ENCODE results near the gene SDK2.

The SDK2 gene

DNA sequence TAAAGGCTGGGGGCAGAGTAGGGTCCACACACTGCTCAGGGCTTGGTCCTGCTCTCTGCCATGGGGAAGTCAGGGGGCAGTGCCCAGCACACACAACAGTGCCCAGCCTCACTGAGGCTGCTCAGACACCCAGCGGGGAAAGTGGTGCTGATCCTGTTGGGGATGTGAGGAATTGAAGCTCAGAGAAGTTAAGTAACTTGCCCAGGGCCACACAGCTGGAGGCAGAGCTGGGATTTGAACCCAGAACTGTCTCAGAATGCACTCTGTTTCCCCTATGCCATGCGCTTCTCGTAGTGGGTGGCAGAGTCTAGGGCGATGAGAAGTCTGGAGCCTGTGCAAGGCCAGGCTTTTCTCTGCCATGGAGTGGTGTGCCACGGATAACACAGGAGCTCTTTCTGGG, 59.3 kb downstream of the SDK2 start:
- no peak for DNase-seq (ENCODE audit: low spot score)
- H3K4me3 ChIP-seq (ENCODE audit: low read length in 2 of 2), result no peak overlapping the region

DNA sequence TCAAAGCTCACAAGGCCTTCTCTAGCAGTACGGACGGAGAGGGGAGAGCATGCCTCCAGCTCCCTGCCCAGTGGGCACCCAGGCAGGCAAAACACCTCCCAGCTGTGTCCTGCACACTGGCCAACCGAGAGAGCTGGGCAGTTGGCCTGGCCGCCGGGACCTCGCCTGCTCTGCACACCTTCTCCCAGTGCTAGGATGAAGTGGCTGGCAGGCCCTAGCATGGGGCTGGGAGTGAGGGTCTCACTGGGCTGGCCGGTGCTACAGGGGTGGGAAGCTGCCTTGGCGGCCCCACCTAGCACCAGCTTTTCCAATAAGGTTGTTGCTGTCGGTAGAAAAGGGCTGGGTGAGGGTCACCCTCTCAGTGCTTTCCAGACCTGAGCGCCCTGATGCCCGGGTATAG, 60.2 kb downstream of the SDK2 start:
- DNase-seq (ENCODE audit: low spot score), result no peak
- H4K91ac ChIP-seq (ENCODE audit: low read depth, low read length, poor library complexity), result no peak overlapping the region
- no peak overlapping the region for H3K4me3 ChIP-seq (ENCODE audit: low read length in 2 of 2)
- peak overlapping the region; percentile 12 for H2BK120ac ChIP-seq (ENCODE audit: low read depth, low read length)
- no peaks in the 10 kb centered on the region for H3K36me3 ChIP-seq (replicated peaks in 1 of 2; ENCODE audit: control insufficient read depth in 2 of 2, insufficient read depth in 2 of 2, low read length in 2 of 2)
- no peak overlapping the region for H2BK15ac ChIP-seq (ENCODE audit: low read length)
- no peak overlapping the region for H3K27ac ChIP-seq (replicated peaks; ENCODE audit: low read length)
- H3K4me2 ChIP-seq (ENCODE audit: insufficient read depth, low read length, poor library complexity, severe bottlenecking), result no peak overlapping the region
- peaks cover 12 to 13% of the 10 kb centered on the region in 2 donors for H3K4me1 ChIP-seq (ENCODE audit: control insufficient read depth in 2 of 2, insufficient read depth in 1 of 2, low read depth in 1 of 2, low read length in 2 of 2)
- no peaks in the 10 kb centered on the region for H3K9me3 ChIP-seq (replicated peaks in 1 of 2; ENCODE audit: control insufficient read depth in 2 of 2, insufficient read depth in 1 of 2, low read depth in 1 of 2, low read length in 2 of 2)
- H3K9ac ChIP-seq (ENCODE audit: low read depth, low read length, poor library complexity), result peak overlapping the region; percentile 50
- H3K23ac ChIP-seq (ENCODE audit: low read depth, low read length, poor library complexity), result peak overlapping the region; percentile 18
- H3K18ac ChIP-seq (ENCODE audit: low read length), result peak overlapping the region; percentile 33
- no peak overlapping the region for H3K14ac ChIP-seq (ENCODE audit: low read length)
- peak overlapping the region; percentile 28 for H3K4ac ChIP-seq (ENCODE audit: low read length)
- WGBS, 2 donors (ENCODE audit: extremely low coverage in 2 of 2, insufficient read length in 2 of 2, insufficient replicate concordance in 1 of 2), result no CpG with 5 or more reads among the region's 11 CpGs
- H4K8ac ChIP-seq (ENCODE audit: low read depth, low read length), result no peak overlapping the region
- H2AFZ ChIP-seq (ENCODE audit: low read length), result no peak overlapping the region
- H2BK12ac ChIP-seq (ENCODE audit: low read length), result no peak overlapping the region
- peak overlapping the region; percentile 40 for H2BK5ac ChIP-seq (ENCODE audit: low read length)
- no peaks in the 10 kb centered on the region for H3K27me3 ChIP-seq (ENCODE audit: control insufficient read depth in 3 of 3, insufficient read depth in 3 of 3, low read depth in 1 of 3, low read length in 3 of 3)
- H2AK5ac ChIP-seq (ENCODE audit: low read depth, low read length), result no peak overlapping the region
- H3K79me1 ChIP-seq (ENCODE audit: low read depth, low read length), result peaks cover 32% of the 10 kb centered on the region

More for the DNA sequence above, 59.3 kb downstream of the SDK2 start:
- H2BK12ac ChIP-seq (ENCODE audit: low read length), result no peak overlapping the region
- H3K4me1 ChIP-seq (ENCODE audit: control insufficient read depth in 2 of 2, insufficient read depth in 1 of 2, low read depth in 1 of 2, low read length in 2 of 2), result peaks cover 13 to 20% of the 10 kb centered on the region in 2 donors
- no peak overlapping the region for H3K27ac ChIP-seq (replicated peaks; ENCODE audit: low read length)
- peaks cover 28% of the 10 kb centered on the region for H3K79me1 ChIP-seq (ENCODE audit: low read depth, low read length)
- H3K27me3 ChIP-seq (ENCODE audit: control insufficient read depth in 3 of 3, insufficient read depth in 3 of 3, low read depth in 1 of 3, low read length in 3 of 3), result no peaks in the 10 kb centered on the region
- no peak overlapping the region for H3K9ac ChIP-seq (ENCODE audit: low read depth, low read length, poor library complexity)
- H3K4ac ChIP-seq (ENCODE audit: low read length), result no peak overlapping the region
- H2AFZ ChIP-seq (ENCODE audit: low read length), result no peak overlapping the region
- H4K91ac ChIP-seq (ENCODE audit: low read depth, low read length, poor library complexity), result no peak overlapping the region
- no CpG with 5 or more reads among the region's 5 CpGs for WGBS, 2 donors (ENCODE audit: extremely low coverage in 2 of 2, insufficient read length in 2 of 2, insufficient replicate concordance in 1 of 2)
- H3K14ac ChIP-seq (ENCODE audit: low read length), result no peak overlapping the region
- H4K8ac ChIP-seq (ENCODE audit: low read depth, low read length), result no peak overlapping the region
- no peak overlapping the region for H2BK5ac ChIP-seq (ENCODE audit: low read length)
- no peak overlapping the region for H2AK5ac ChIP-seq (ENCODE audit: low read depth, low read length)
- H3K36me3 ChIP-seq (replicated peaks in 1 of 2; ENCODE audit: control insufficient read depth in 2 of 2, insufficient read depth in 2 of 2, low read length in 2 of 2), result no peaks in the 10 kb centered on the region
- no peak overlapping the region for H3K18ac ChIP-seq (ENCODE audit: low read length)
- H2BK15ac ChIP-seq (ENCODE audit: low read length), result no peak overlapping the region
- no peak overlapping the region for H3K4me2 ChIP-seq (ENCODE audit: insufficient read depth, low read length, poor library complexity, severe bottlenecking)
- H3K9me3 ChIP-seq (replicated peaks in 1 of 2; ENCODE audit: control insufficient read depth in 2 of 2, insufficient read depth in 1 of 2, low read depth in 1 of 2, low read length in 2 of 2), result no peaks in the 10 kb centered on the region
- H3K23ac ChIP-seq (ENCODE audit: low read depth, low read length, poor library complexity), result no peak overlapping the region
- H2BK120ac ChIP-seq (ENCODE audit: low read depth, low read length), result no peak overlapping the region

DNA sequence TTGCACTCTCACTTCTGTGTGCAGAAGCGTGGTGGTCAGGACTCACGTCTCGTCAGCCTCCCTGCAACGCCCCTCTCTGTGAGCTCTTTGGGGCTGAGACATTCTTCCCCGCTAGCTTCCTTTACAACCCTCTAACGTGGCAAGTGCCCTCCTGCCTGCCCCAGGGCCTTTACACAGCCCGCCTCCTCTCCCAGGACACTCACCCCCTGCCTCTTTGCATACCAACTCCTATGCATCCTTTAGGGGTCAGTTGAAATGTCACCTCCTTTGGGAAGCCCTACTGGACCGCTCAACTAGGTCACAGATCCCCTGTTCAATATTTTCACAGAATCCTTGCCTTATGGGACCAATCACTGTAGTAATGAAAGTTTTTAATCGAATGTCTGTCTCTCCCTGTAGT, 61.4 kb downstream of the SDK2 start:
- H3K36me3 ChIP-seq (replicated peaks in 1 of 2; ENCODE audit: control insufficient read depth in 2 of 2, insufficient read depth in 2 of 2, low read length in 2 of 2), result no peaks in the 10 kb centered on the region
- H3K27me3 ChIP-seq (ENCODE audit: control insufficient read depth in 3 of 3, insufficient read depth in 3 of 3, low read depth in 1 of 3, low read length in 3 of 3), result no peaks in the 10 kb centered on the region
- no peak overlapping the region for H4K8ac ChIP-seq (ENCODE audit: low read depth, low read length)
- peak overlapping the region; percentile 18 for H3K18ac ChIP-seq (ENCODE audit: low read length)
- H3K4ac ChIP-seq (ENCODE audit: low read length), result no peak overlapping the region
- peaks cover 9 to 11% of the 10 kb centered on the region in 2 donors for H3K4me1 ChIP-seq (ENCODE audit: control insufficient read depth in 2 of 2, insufficient read depth in 1 of 2, low read depth in 1 of 2, low read length in 2 of 2)
- no peak overlapping the region for H2BK5ac ChIP-seq (ENCODE audit: low read length)
- no peak overlapping the region for H2AK5ac ChIP-seq (ENCODE audit: low read depth, low read length)
- H2BK120ac ChIP-seq (ENCODE audit: low read depth, low read length), result no peak overlapping the region
- no peak overlapping the region for H3K27ac ChIP-seq (replicated peaks; ENCODE audit: low read length)
- H2BK15ac ChIP-seq (ENCODE audit: low read length), result no peak overlapping the region
- no peak overlapping the region for H3K14ac ChIP-seq (ENCODE audit: low read length)
- no peak overlapping the region for H3K4me3 ChIP-seq (ENCODE audit: low read length in 2 of 2)
- H3K9me3 ChIP-seq (replicated peaks in 1 of 2; ENCODE audit: control insufficient read depth in 2 of 2, insufficient read depth in 1 of 2, low read depth in 1 of 2, low read length in 2 of 2), result no peaks in the 10 kb centered on the region
- H3K79me1 ChIP-seq (ENCODE audit: low read depth, low read length), result peaks cover 30% of the 10 kb centered on the region
- H3K9ac ChIP-seq (ENCODE audit: low read depth, low read length, poor library complexity), result no peak overlapping the region
- DNase-seq (ENCODE audit: low spot score), result no peak
- no CpG with 5 or more reads among the region's 9 CpGs for WGBS, 2 donors (ENCODE audit: extremely low coverage in 2 of 2, insufficient read length in 2 of 2, insufficient replicate concordance in 1 of 2)
- H2AFZ ChIP-seq (ENCODE audit: low read length), result no peak overlapping the region
- no peak overlapping the region for H4K91ac ChIP-seq (ENCODE audit: low read depth, low read length, poor library complexity)
- H3K4me2 ChIP-seq (ENCODE audit: insufficient read depth, low read length, poor library complexity, severe bottlenecking), result no peak overlapping the region
- H2BK12ac ChIP-seq (ENCODE audit: low read length), result no peak overlapping the region
- H3K23ac ChIP-seq (ENCODE audit: low read depth, low read length, poor library complexity), result no peak overlapping the region

DNA sequence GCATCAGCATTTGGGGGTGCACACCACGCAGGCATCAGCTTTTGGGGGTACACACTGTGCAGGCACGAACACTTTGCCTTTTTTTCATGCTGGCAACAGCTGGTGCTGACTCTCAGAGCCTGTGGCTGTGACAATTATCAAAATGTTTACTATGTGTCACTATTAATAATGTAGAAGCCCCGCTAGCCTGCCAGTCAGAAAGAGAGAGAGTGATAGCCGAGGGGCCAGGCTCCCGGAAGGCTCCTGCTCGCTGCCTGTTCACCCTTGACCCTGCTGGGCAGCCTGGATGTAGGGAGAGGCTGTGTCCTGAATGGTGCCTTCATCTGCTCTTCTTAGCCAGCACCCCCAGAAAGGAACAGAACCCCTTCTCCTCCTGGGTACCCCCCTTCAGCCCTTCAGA, 61.9 kb downstream of the SDK2 start:
- H2BK15ac ChIP-seq (ENCODE audit: low read length), result no peak overlapping the region
- H3K4me3 ChIP-seq (ENCODE audit: low read length in 2 of 2), result no peak overlapping the region
- peaks cover 29% of the 10 kb centered on the region for H3K79me1 ChIP-seq (ENCODE audit: low read depth, low read length)
- no peaks in the 10 kb centered on the region for H3K36me3 ChIP-seq (replicated peaks in 1 of 2; ENCODE audit: control insufficient read depth in 2 of 2, insufficient read depth in 2 of 2, low read length in 2 of 2)
- no peaks in the 10 kb centered on the region for H3K27me3 ChIP-seq (ENCODE audit: control insufficient read depth in 3 of 3, insufficient read depth in 3 of 3, low read depth in 1 of 3, low read length in 3 of 3)
- H3K4me2 ChIP-seq (ENCODE audit: insufficient read depth, low read length, poor library complexity, severe bottlenecking), result no peak overlapping the region
- no peak overlapping the region for H3K14ac ChIP-seq (ENCODE audit: low read length)
- H3K4me1 ChIP-seq (ENCODE audit: control insufficient read depth in 2 of 2, insufficient read depth in 1 of 2, low read depth in 1 of 2, low read length in 2 of 2), result peaks cover 7 to 9% of the 10 kb centered on the region in 2 donors
- no peak overlapping the region for H2BK120ac ChIP-seq (ENCODE audit: low read depth, low read length)
- H2BK5ac ChIP-seq (ENCODE audit: low read length), result no peak overlapping the region
- H3K9ac ChIP-seq (ENCODE audit: low read depth, low read length, poor library complexity), result no peak overlapping the region
- no peaks in the 10 kb centered on the region for H3K9me3 ChIP-seq (replicated peaks in 1 of 2; ENCODE audit: control insufficient read depth in 2 of 2, insufficient read depth in 1 of 2, low read depth in 1 of 2, low read length in 2 of 2)
- no peak overlapping the region for H3K18ac ChIP-seq (ENCODE audit: low read length)
- H3K23ac ChIP-seq (ENCODE audit: low read depth, low read length, poor library complexity), result no peak overlapping the region
- no peak overlapping the region for H4K8ac ChIP-seq (ENCODE audit: low read depth, low read length)
- no peak overlapping the region for H2BK12ac ChIP-seq (ENCODE audit: low read length)
- H4K91ac ChIP-seq (ENCODE audit: low read depth, low read length, poor library complexity), result no peak overlapping the region
- no peak overlapping the region for H2AK5ac ChIP-seq (ENCODE audit: low read depth, low read length)
- no peak for DNase-seq (ENCODE audit: low spot score)
- no peak overlapping the region for H3K27ac ChIP-seq (replicated peaks; ENCODE audit: low read length)
- no peak overlapping the region for H2AFZ ChIP-seq (ENCODE audit: low read length)
- WGBS, 2 donors (ENCODE audit: extremely low coverage in 2 of 2, insufficient read length in 2 of 2, insufficient replicate concordance in 1 of 2), result no CpG with 5 or more reads among the region's 6 CpGs
- no peak overlapping the region for H3K4ac ChIP-seq (ENCODE audit: low read length)

Measured in neuronal stem cell (in vitro differentiated cells).